Stimulated activated naive CD8-positive, alpha-beta T cell treated with anti-CD3 and anti-CD28 coated beads, Interleukin-15, amount 100 ng/mL, for 72 hours (primary cell): ENCODE data around the gene WFDC8.
"Not testable (repeated sequence)": the region's sequence is repeated elsewhere in the genome, so short reads cannot be mapped to it uniquely, and the experiment has no call there.

Source experiments
- ATAC-seq: fragments of 150-1000 bp; cut with Tn5 transposase; 2 replicates; pipeline ENCODE4 v1.10.0; 2021; ENCODE audit warnings: mild to moderate bottlenecking, moderate library complexity
- DNase-seq, 2 donors: peaks; one replicate each; pipeline ENCODE4 v3.0.0; 2021 to 2022
- H3K27ac Mint-ChIP-seq, 2 donors: one replicate each; pipeline ENCODE4 v1.8.0; 2022; ENCODE audit warnings: mild to moderate bottlenecking in 2 of 2, mixed read lengths in 2 of 2, moderate library complexity in 2 of 2
- H3K27me3 Mint-ChIP-seq: one replicate; pipeline ENCODE4 v1.8.0; 2022; ENCODE audit warnings: mixed read lengths
- H3K4me1 Mint-ChIP-seq: one replicate; pipeline ENCODE4 v1.8.0; 2022; ENCODE audit warnings: mild to moderate bottlenecking, mixed read lengths
- H3K4me3 Mint-ChIP-seq, 2 donors: one replicate each; pipeline ENCODE4 v1.8.0; 2022; ENCODE audit warnings: mild to moderate bottlenecking in 2 of 2, mixed read lengths in 2 of 2, moderate library complexity in 1 of 2
- H3K9me3 Mint-ChIP-seq, 2 donors: one replicate each; pipeline ENCODE4 v1.8.0; 2022; ENCODE audit warnings: mixed read lengths in 2 of 2

The WFDC8 gene

GRCh38 chr20:45576995-45577394 lies 2.1 kb downstream of the WFDC8 start:
- peaks cover 20% of the 10 kb centered on the region for H3K27me3 Mint-ChIP-seq
- no peaks in the 10 kb centered on the region for H3K9me3 Mint-ChIP-seq
- DNase-seq (no peak), ATAC-seq (no peak)
- H3K4me3 Mint-ChIP-seq, result no peak overlapping the region
- no peak overlapping the region for H3K27ac Mint-ChIP-seq
- H3K4me1 Mint-ChIP-seq, result no peaks in the 10 kb centered on the region

- Mint-ChIP-seq H3K27me3 (peaks cover 30% of the 10 kb centered on the region), H3K4me3 (no peak overlapping the region), H3K27ac (no peak overlapping the region), H3K4me1 (no peaks in the 10 kb centered on the region), H3K9me3 (no peaks in the 10 kb centered on the region)
- no peak for ATAC-seq
- no peak for DNase-seq
Observed at GRCh38 chr20:45575931-45576330, 3.2 kb downstream of the WFDC8 start.

GRCh38 chr20:45569650-45570049 lies 9.4 kb downstream of the WFDC8 start:
- H3K4me1 Mint-ChIP-seq, H3K9me3 Mint-ChIP-seq, ATAC-seq, H3K27me3 Mint-ChIP-seq, H3K27ac Mint-ChIP-seq, DNase-seq, H3K4me3 Mint-ChIP-seq: not testable (repeated sequence)

- no peak for DNase-seq
- no peak overlapping the region for H3K27ac Mint-ChIP-seq
- ATAC-seq, result no peak
- H3K4me1 Mint-ChIP-seq, result no peaks in the 10 kb centered on the region
- no peaks in the 10 kb centered on the region for H3K27me3 Mint-ChIP-seq
- peaks cover 4% of the 10 kb centered on the region in 2 donors for H3K9me3 Mint-ChIP-seq
- H3K4me3 Mint-ChIP-seq, result no peak overlapping the region
Observed at GRCh38 chr20:45564760-45565276, 14.3 kb downstream of the WFDC8 start.

GRCh38 chr20:45555198-45555597 lies 23.9 kb downstream of the WFDC8 start:
- ATAC-seq, result no peak

GRCh38 chr20:45552456-45552855 lies 26.6 kb downstream of the WFDC8 start:
- H3K27ac Mint-ChIP-seq, result no peak overlapping the region

More at GRCh38 chr20:45555198-45555597, 23.9 kb downstream of the WFDC8 start:
- Mint-ChIP-seq H3K27ac (no peak overlapping the region), H3K4me1 (no peaks in the 10 kb centered on the region), H3K4me3 (no peak overlapping the region), H3K9me3 (peaks cover 0 to 3% of the 10 kb centered on the region in 2 donors), H3K27me3 (peaks cover 17% of the 10 kb centered on the region)
- no peak for DNase-seq

GRCh38 chr20:45550765-45551164 lies 28.3 kb downstream of the WFDC8 start:
- Mint-ChIP-seq H3K4me1 (no peaks in the 10 kb centered on the region), H3K27me3 (peaks cover 6% of the 10 kb centered on the region), H3K9me3 (peaks cover 0 to 8% of the 10 kb centered on the region in 2 donors), H3K27ac (no peak overlapping the region), H3K4me3 (no peak overlapping the region)
- no peak for DNase-seq
- ATAC-seq, result no peak

More at GRCh38 chr20:45552456-45552855, 26.6 kb downstream of the WFDC8 start:
- H3K9me3 Mint-ChIP-seq, result peaks cover 0 to 8% of the 10 kb centered on the region in 2 donors
- DNase-seq, result no peak
- H3K27me3 Mint-ChIP-seq, result peaks cover 6% of the 10 kb centered on the region
- no peak for ATAC-seq
- no peak overlapping the region for H3K4me3 Mint-ChIP-seq
- no peaks in the 10 kb centered on the region for H3K4me1 Mint-ChIP-seq

- H3K9me3 Mint-ChIP-seq, result peaks cover 0 to 8% of the 10 kb centered on the region in 2 donors
- DNase-seq (no peak), ATAC-seq (no peak)
- H3K4me3 Mint-ChIP-seq, result no peak overlapping the region
- peaks cover 21% of the 10 kb centered on the region for H3K27me3 Mint-ChIP-seq
- H3K4me1 Mint-ChIP-seq, result no peaks in the 10 kb centered on the region
- H3K27ac Mint-ChIP-seq, result no peak overlapping the region
Observed at GRCh38 chr20:45548410-45548809, 30.7 kb downstream of the WFDC8 start.

- H3K27me3 Mint-ChIP-seq, result peaks cover 22% of the 10 kb centered on the region
- no peak for DNase-seq
- peaks cover 0 to 8% of the 10 kb centered on the region in 2 donors for H3K9me3 Mint-ChIP-seq
- H3K27ac Mint-ChIP-seq, result no peak within 1 kb of the TSS
- no peaks in the 10 kb centered on the region for H3K4me1 Mint-ChIP-seq
- H3K4me3 Mint-ChIP-seq, result no peak within 1 kb of the TSS
- ATAC-seq, result no peak
Observed at GRCh38 chr20:45547206-45547770, 31.8 kb downstream of the WFDC8 start, which contains the start of gene EPPIN. Gene EPPIN (minus strand): TSS chr20:45547401. CDS start chr20:45547357, 44 bp downstream.

GRCh38 chr20:45545754-45546453 lies 33.2 kb downstream of the WFDC8 start:
- peaks cover 0 to 8% of the 10 kb centered on the region in 2 donors for H3K9me3 Mint-ChIP-seq
- H3K4me3 Mint-ChIP-seq, result no peak overlapping the region
- no peak for ATAC-seq
- no peak for DNase-seq
- H3K27me3 Mint-ChIP-seq, result peaks cover 22% of the 10 kb centered on the region
- no peaks in the 10 kb centered on the region for H3K4me1 Mint-ChIP-seq
- H3K27ac Mint-ChIP-seq, result no peak overlapping the region

GRCh38 chr20:45545351-45545750 lies 33.7 kb downstream of the WFDC8 start:
- no peaks in the 10 kb centered on the region for H3K4me1 Mint-ChIP-seq
- no peak for ATAC-seq
- peaks cover 22% of the 10 kb centered on the region for H3K27me3 Mint-ChIP-seq
- H3K27ac Mint-ChIP-seq, result no peak overlapping the region
- no peak for DNase-seq
- H3K9me3 Mint-ChIP-seq, result peaks cover 0 to 6% of the 10 kb centered on the region in 2 donors
- no peak overlapping the region for H3K4me3 Mint-ChIP-seq

GRCh38 chr20:45539382-45539781 lies 39.7 kb downstream of the WFDC8 start, which contains the start of gene WFDC6:
Gene WFDC6 (minus strand): TSS chr20:45539482. CDS start chr20:45539407, 75 bp downstream.
- ATAC-seq, result no peak
- Mint-ChIP-seq H3K27ac (no peak within 1 kb of the TSS), H3K4me1 (no peaks in the 10 kb centered on the region), H3K9me3 (no peaks in the 10 kb centered on the region), H3K4me3 (no peak within 1 kb of the TSS), H3K27me3 (peaks cover 21% of the 10 kb centered on the region)
- DNase-seq, result no peak

GRCh38 chr20:45538209-45538799 lies 40.8 kb downstream of the WFDC8 start:
- no peaks in the 10 kb centered on the region for H3K9me3 Mint-ChIP-seq

GRCh38 chr20:45527294-45527693 lies 51.8 kb downstream of the WFDC8 start:
- H3K4me1 Mint-ChIP-seq, result no peaks in the 10 kb centered on the region
- no peaks in the 10 kb centered on the region for H3K9me3 Mint-ChIP-seq
- DNase-seq (no peak), ATAC-seq (no peak)
- peaks cover 59% of the 10 kb centered on the region for H3K27me3 Mint-ChIP-seq
- no peak overlapping the region for H3K27ac Mint-ChIP-seq
- H3K4me3 Mint-ChIP-seq, result no peak overlapping the region

More at GRCh38 chr20:45538209-45538799, 40.8 kb downstream of the WFDC8 start:
- DNase-seq (no peak), ATAC-seq (no peak)
- no peak overlapping the region for H3K27ac Mint-ChIP-seq
- H3K4me3 Mint-ChIP-seq, result no peak overlapping the region
- H3K27me3 Mint-ChIP-seq, result peaks cover 12% of the 10 kb centered on the region
- no peaks in the 10 kb centered on the region for H3K4me1 Mint-ChIP-seq

- Mint-ChIP-seq H3K27me3 (peaks cover 49% of the 10 kb centered on the region), H3K27ac (no peak overlapping the region)
- no peak for DNase-seq
Observed at GRCh38 chr20:45523821-45524220, 55.3 kb downstream of the WFDC8 start.

GRCh38 chr20:45518282-45518681 lies 60.8 kb downstream of the WFDC8 start:
- ATAC-seq (no peak), DNase-seq (no peak)
- Mint-ChIP-seq H3K4me1 (no peaks in the 10 kb centered on the region), H3K4me3 (no peak overlapping the region), H3K27ac (no peak overlapping the region), H3K27me3 (peaks cover 26% of the 10 kb centered on the region), H3K9me3 (no peaks in the 10 kb centered on the region)

More at GRCh38 chr20:45523821-45524220, 55.3 kb downstream of the WFDC8 start:
- Mint-ChIP-seq H3K9me3 (no peaks in the 10 kb centered on the region), H3K4me3 (no peak overlapping the region), H3K4me1 (no peaks in the 10 kb centered on the region)
- no peak for ATAC-seq
